ENCODE measurements around the gene VWA1.
"Not testable (repeated sequence)": the region's sequence is repeated elsewhere in the genome, so short reads cannot be mapped to it uniquely, and the experiment has no call there.

The VWA1 gene

DNA sequence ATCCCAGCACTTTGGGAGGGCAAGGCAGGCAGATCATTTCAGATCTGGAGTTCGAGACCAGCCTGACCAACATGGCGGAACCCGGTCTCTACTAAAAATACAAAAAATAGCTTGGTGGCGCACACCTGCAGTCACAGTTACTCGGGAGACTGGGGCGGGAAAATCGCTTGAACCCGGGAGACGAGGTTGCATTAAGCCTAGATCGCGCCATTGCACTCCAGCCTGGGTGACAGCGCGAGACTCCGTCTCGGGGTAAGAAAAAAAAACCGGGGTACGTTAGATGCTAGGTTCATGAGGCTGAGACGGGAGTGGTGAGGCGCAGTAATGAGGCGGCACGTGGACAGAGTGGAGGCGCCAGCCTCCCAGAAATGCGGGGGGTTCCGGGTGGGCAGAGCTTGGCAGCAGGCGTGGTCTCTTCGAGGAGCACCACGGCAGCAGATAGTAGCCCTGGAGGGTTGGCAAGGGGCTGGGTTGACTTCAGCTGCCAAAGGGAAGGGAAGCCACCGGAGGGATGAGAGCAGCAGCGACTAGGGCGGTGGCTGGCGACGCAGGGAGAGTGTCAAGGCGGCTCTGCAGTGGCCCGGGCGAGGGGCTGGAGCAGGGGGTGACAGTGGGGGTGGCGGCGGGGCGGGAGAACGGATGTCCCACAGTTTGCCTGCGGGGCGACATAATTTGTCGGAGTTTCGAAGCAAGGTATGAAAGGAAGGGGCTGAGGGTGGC lies 29.2 kb upstream of the VWA1 start:
- DNase-seq, result no peak

GRCh38 chr1:1406821-1407635 lies 28.5 kb upstream of the VWA1 start, which contains the start of gene MRPL20:
Gene MRPL20 (minus strand): TSS chr1:1407293. CDS start chr1:1407217, 76 bp downstream.
- peak; percentile 96 for DNase-seq

DNA sequence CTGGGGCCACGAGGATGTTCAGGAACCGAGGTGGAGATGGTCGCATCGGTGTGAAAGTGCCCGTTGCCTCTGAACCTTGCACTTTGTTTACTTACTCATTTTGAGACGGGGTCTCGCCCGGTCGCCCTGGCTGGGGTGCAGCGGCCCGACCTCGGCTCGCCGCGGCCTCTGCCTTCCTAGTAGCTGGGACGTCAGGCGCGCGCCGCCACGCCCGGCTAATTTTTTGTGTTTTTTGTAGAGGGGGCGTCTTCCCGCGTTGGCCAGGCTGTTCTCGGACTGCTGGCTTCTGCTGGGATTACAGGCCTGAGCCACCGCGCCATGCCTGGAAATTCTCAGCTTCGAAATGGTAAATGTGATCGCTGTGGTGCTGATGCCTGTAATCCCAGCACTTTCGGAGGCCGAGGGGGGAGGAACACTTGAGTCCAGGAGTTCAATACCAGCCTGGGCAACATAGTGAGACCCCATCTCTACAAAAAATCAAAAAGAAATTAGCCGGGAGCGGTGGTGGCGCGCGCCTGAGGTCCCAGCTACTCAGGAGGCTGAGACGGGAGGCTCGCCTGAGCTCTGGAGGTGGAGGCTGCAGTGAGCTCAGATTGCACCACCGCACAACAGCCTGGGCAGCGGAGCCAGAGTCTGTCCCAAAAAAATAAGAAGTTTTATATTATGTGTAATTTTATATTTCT lies 27.7 kb upstream of the VWA1 start:
- DNase-seq, result peak; percentile 24

GRCh38 chr1:1410238-1410637 lies 25.3 kb upstream of the VWA1 start:
- DNase-seq, result not testable (repeated sequence)

GRCh38 chr1:1411626-1412025 lies 23.9 kb upstream of the VWA1 start:
- no peak for DNase-seq

- DNase-seq, result not testable (repeated sequence)
Observed at GRCh38 chr1:1412311-1412902, 23.1 kb upstream of the VWA1 start.

DNA sequence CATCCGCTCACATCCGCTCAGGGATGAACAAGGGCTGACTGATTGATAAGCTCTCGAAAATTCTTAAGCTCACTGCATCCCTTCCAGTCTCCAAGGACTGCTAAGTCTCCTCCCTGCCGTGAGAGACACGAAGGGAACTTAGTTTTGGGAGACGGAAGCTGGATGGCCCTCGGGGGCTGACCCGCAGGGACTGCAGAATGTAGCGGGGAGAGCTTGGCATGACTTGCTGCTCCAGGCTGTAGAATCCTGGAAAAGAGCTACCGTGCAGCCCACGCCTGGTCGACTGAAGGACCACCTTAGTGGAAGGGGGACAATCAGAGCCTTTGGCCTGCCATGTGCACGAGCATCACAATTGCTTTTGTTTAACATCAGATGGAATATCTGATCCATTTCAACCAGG lies 19.7 kb upstream of the VWA1 start:
- DNase-seq, result no peak

DNA sequence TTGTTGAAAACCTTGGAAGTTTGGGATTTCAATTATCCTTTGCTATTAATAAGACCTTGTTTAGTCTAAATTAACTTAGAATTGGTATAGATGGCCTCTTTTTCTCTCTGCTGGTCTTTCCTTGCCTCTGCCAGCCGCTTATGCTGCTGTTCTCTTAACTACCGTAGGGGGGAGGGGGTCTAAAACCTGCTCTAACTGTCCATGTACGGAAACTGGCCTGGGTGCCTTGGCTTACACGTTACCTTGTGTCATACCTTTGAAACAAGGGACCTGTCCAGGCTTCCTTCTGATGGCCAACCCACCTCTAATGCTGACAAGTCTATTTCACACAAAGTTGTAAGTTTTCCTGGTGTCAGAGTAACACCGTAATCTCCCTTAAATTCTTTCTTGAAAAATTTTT lies 18.1 kb upstream of the VWA1 start:
- DNase-seq, result not testable (repeated sequence)

- DNase-seq, result not testable (repeated sequence)
Observed at GRCh38 chr1:1417825-1418463, 17.5 kb upstream of the VWA1 start.

GRCh38 chr1:1418464-1419362 lies 16.8 kb upstream of the VWA1 start:
- DNase-seq, result no peak

DNA sequence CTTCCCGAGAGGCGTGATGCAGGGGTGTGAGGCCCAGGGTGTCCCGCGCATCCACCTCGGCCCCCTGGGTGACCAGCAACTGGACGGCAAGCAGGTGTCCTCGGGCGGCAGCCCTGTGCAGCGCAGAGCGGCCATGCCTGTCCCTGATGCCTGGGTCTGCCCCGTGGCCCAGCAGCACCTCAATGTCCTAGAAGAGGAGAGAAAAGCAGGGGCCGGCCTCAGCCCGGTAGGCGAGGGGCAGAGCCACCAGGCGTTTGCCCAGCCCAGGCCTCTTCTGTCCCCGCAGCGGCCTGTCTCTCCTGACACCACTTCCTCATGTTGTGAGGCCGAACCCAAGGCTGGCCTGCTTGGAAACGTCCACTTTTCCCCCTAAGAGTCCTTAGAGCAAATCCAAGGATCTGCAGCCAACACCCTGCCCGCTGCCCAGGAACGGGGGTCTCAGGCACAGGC lies 16.1 kb upstream of the VWA1 start:
- no peak for DNase-seq

GRCh38 chr1:1419813-1420653 lies 15.5 kb upstream of the VWA1 start:
- peak; percentile 22 for DNase-seq

DNA sequence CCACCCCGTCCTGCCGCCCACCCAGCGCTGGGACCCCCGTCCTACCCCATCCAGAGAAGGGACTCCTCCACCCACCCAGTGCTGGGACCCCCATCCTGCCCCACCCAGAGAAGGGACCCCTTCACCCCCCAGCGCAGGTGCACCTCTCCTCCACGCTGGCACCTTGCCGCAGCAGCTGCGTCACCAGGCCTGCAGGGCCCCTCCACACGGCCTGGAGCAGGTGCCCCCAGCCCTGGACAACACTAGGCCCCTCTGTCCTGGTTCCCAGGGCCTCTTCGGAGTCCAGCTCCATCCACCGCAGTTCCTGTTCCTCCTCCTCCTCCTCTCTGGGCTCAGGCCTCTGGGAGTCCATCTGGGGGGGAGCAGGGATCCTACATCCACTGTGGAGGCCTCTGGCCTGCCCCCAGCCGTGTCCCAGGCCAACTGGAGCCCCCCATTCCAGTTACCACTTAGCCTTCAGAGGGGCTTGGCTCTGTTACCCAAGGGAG lies 14.8 kb upstream of the VWA1 start:
- no peak for DNase-seq

DNA sequence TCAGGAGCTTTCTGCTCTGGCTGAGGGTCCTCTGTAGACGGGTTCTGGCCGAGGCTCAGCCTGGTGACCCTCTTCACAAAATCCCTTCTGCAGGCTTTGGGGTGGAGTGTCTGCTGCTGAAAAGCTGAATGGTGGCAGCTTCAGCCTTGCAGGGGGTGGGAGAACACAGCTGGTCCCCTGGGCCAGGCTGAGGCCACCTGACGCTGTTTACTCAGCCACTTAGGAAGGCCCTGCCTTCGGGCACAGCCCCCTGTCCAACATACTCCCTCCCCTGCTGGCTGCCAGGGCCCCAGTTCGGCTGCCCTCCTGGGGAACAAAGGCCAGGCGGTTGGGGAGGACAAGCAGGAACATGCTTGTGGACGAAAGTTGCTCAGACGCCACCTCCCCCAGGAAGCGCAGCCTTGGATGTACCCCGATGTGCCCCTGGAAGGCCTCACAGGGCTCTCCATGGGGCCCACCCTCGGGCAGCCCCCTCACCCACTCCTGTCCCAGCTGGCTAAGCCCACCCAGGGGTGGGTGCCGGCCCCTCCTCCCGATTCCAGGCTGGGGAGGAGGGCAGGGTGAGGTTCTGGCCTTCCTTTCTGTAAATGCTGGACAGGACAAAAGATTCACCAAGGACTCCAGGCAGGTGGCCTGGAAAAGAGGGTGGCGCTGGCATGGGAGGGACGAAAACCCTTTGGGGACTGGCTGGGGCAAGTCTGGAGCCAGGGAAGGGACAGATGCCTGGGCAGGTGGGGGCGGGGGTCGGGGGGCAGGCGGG lies 14.2 kb upstream of the VWA1 start, which contains the start of gene ANKRD65:
TSS of gene ANKRD65 (minus strand) at position 130 of the 760 bp plus-strand sequence. CDS start 271 bp downstream, outside the sequence.
- DNase-seq, result no peak

- DNase-seq, result no peak
Observed at GRCh38 chr1:1421907-1422464, 13.5 kb upstream of the VWA1 start.

- DNase-seq, result no peak
Observed at GRCh38 chr1:1422465-1423244, 12.8 kb upstream of the VWA1 start.

DNA sequence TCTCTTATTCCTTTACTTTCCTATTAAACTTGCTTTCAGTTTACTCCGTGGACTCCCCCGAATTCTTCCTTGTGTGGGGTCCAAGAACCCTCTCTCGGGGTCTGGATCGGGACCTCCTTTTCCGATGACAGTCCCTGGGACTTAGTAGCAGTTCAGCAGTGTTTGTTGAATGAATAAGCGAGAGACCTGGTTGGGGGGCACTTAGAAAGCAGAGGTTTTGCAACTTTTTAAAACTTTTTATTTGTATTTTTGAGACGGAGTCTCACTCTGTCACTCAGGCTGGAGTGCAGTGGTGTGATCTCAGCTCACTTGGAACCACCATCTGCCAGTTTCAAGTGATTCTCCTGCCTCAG lies 12.3 kb upstream of the VWA1 start:
- DNase-seq, result no peak

DNA sequence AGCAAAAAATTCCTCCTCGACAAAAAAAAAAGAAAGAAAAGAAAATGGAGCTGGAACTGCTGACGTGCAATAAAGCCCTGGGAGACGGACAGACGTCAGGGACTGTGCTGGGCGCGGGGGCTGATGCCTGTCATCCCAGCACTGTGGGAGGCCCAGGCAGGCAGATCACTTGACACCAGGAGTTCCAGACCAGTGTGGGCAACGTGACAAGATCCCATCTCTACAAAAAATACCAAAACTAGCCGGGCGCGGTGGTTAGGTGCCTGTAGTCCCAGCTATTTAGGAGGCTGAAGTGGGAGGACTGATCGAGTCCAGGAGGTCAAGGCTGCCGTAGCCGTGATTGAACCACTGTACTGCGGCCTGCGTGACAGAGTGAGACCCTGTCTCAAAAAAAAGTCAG lies 10.8 kb upstream of the VWA1 start:
- no peak for DNase-seq
